ENCODE results near the gene ASB6. TPM values are rescaled to one million over a fixed set of nuclear protein-coding genes. Genes with fewer than 3 reads are reported as not detected.

ASB6 gene
- polyA plus RNA-seq, 1 of the 3 experiments (the other 2 are of a cell fraction), result 35.9 TPM

DNA sequence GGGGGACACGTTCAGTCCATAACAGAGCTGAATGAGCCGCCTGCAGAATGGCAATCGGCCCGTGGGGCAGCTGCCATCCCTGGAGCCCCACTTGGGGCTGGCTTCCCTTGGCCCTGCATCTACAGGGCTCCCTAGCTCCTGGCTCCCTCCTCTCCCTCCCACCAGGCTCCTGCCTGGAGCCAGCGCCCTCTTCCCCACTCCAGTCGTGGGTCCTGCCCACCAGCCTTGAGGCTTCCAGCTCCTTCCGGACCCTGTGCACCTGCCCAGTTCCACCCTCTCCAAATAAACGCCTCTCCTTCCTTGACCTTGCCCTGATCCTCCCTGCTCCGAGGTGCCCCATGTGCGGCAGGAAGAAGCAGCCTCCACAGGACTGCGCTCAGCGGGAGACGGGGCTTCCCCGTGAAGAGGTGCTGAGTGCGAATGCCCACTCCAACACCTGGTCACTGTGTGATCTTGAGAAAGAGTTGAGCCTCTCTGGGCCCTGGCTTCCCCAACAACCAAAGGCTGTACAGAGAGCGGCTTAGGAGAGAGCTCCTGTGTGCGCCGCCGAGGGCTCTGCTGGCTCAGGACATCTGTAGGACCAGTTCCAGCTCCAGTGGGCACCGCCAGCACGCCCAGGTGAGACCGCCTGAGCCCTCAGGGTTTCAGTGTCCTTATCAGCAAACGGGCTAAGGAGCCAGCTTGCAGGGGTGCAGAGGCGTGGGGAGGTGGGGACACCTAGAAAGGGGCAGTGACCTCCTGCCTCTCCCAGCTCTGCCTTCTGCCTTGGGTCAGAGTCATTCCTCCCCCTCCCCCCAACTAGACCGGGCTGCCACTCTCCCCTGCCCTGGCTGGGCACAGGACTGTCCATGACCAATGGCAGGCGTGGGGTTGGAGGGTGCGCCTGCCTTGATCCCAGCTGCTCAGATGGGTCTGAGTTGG lies 33.1 kb downstream of the ASB6 start:
- CTCF ChIA-PET, result interaction anchor here (0.6 to 15.6 kb wide), 11 partner anchors 12 to 478 kb away, joined by 3 to 235 read pairs (median 4); partner anchors contain the start of gene IER5L
- no peak for DNase-seq
- Histone ChIP-seq H3K27ac (ENCODE audit: low read depth in 2 of 2, low read length in 1 of 2) (no peak overlapping the region), H2AFZ (ENCODE audit: low read depth) (no peak overlapping the region), H3K9me2 (no peaks in the 10 kb centered on the region), H3K4me2 (no peak overlapping the region), H3K79me2 (ENCODE audit: insufficient read depth) (no peaks in the 10 kb centered on the region), H3K9ac (no peak overlapping the region), H3K36me3 (replicated peaks in 1 of 2; ENCODE audit: control insufficient read depth in 1 of 2, insufficient read depth in 2 of 2, low read length in 1 of 2) (no peaks in the 10 kb centered on the region), H3K4me3 (ENCODE audit: low read depth in 2 of 2, low read length in 1 of 2) (no peak overlapping the region), H3K9me3 (no peaks in the 10 kb centered on the region), H3K27me3 (ENCODE audit: insufficient read depth) (no peaks in the 10 kb centered on the region), H3F3A (replicated peaks; ENCODE audit: insufficient read depth) (peaks cover 6% of the 10 kb centered on the region), H4K20me1 (ENCODE audit: insufficient read depth) (no peaks in the 10 kb centered on the region), H3K4me1 (ENCODE audit: control insufficient read depth in 1 of 2, insufficient read depth in 2 of 2, low read depth in 1 of 2, low read length in 1 of 2) (peaks cover 4 to 25% of the 10 kb centered on the region in 2 experiments; a peak in 2 of 4 replicates)
- POLR2A ChIA-PET, result interaction anchor here (1.1 to 2.1 kb wide), 5 partner anchors 31 to 434 kb away, joined by 3 to 10 read pairs (median 4); partner anchors contain the start of gene IER5L
- 84% methylated on average over 22 of the region's 27 CpGs for WGBS (ENCODE audit: low lambda C conversion rate)
- no peak for TF ChIP-seq TEAD4 (IDR thresholded peaks at IDR 0.05; ENCODE audit: borderline replicate concordance, insufficient read depth)
- TF ChIP-seq, protein P1, sequence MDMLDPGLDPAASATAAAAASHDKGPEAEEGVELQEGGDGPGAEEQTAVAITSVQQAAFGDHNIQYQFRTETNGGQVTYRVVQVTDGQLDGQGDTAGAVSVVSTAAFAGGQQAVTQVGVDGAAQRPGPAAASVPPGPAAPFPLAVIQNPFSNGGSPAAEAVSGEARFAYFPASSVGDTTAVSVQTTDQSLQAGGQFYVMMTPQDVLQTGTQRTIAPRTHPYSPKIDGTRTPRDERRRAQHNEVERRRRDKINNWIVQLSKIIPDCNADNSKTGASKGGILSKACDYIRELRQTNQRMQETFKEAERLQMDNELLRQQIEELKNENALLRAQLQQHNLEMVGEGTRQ (IDR thresholded peaks at IDR 0.05; ENCODE audit: borderline replicate concordance, low read depth, low read length), result no peak
- TF ChIP-seq, protein P2, sequence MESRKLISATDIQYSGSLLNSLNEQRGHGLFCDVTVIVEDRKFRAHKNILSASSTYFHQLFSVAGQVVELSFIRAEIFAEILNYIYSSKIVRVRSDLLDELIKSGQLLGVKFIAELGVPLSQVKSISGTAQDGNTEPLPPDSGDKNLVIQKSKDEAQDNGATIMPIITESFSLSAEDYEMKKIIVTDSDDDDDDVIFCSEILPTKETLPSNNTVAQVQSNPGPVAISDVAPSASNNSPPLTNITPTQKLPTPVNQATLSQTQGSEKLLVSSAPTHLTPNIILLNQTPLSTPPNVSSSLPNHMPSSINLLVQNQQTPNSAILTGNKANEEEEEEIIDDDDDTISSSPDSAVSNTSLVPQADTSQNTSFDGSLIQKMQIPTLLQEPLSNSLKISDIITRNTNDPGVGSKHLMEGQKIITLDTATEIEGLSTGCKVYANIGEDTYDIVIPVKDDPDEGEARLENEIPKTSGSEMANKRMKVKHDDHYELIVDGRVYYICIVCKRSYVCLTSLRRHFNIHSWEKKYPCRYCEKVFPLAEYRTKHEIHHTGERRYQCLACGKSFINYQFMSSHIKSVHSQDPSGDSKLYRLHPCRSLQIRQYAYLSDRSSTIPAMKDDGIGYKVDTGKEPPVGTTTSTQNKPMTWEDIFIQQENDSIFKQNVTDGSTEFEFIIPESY (IDR thresholded peaks at IDR 0.05; ENCODE audit: borderline replicate concordance, low read depth), result no peak
- no peak for TF ChIP-seq SMC3 (IDR thresholded peaks at IDR 0.05; ENCODE audit: low read depth, low read length)
- TF ChIP-seq CHD2 (IDR thresholded peaks at IDR 0.05; ENCODE audit: low read length, partially characterized antibody), result no peak
- TF ChIP-seq, protein P3, sequence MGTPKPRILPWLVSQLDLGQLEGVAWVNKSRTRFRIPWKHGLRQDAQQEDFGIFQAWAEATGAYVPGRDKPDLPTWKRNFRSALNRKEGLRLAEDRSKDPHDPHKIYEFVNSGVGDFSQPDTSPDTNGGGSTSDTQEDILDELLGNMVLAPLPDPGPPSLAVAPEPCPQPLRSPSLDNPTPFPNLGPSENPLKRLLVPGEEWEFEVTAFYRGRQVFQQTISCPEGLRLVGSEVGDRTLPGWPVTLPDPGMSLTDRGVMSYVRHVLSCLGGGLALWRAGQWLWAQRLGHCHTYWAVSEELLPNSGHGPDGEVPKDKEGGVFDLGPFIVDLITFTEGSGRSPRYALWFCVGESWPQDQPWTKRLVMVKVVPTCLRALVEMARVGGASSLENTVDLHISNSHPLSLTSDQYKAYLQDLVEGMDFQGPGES (IDR thresholded peaks at IDR 0.05; ENCODE audit: low read depth, low read length), result no peak
- no peak for TF ChIP-seq ELF1 (IDR thresholded peaks at IDR 0.05)
- TF ChIP-seq TCF12 (IDR thresholded peaks at IDR 0.05), result no peak
- TF ChIP-seq EZH2phosphoT487 (IDR thresholded peaks at IDR 0.05; ENCODE audit: borderline replicate concordance, low read depth), result no peak
- TF ChIP-seq EP300 (IDR thresholded peaks at IDR 0.05; ENCODE audit: borderline replicate concordance in 1 of 2, low read depth in 1 of 2, low read length in 1 of 2), result no peak
- TF ChIP-seq GABPA (IDR thresholded peaks at IDR 0.05; ENCODE audit: low read depth), result no peak
- TF ChIP-seq MXI1 (IDR thresholded peaks at IDR 0.05; ENCODE audit: low read depth, low read length), result no peak
- no peak for TF ChIP-seq GATA2 (CRISPR knock-in tag; IDR thresholded peaks at IDR 0.05)
- no peak for TF ChIP-seq TAF1 (IDR thresholded peaks at IDR 0.05; ENCODE audit: borderline replicate concordance, low read depth, low read length)
- TF ChIP-seq, protein P4, sequence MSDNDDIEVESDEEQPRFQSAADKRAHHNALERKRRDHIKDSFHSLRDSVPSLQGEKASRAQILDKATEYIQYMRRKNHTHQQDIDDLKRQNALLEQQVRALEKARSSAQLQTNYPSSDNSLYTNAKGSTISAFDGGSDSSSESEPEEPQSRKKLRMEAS (IDR thresholded peaks at IDR 0.05; ENCODE audit: low read depth), result no peak
- TF ChIP-seq FOXJ3 (CRISPR knock-in tag; IDR thresholded peaks at IDR 0.05), result no peak
- TF ChIP-seq, protein P5, sequence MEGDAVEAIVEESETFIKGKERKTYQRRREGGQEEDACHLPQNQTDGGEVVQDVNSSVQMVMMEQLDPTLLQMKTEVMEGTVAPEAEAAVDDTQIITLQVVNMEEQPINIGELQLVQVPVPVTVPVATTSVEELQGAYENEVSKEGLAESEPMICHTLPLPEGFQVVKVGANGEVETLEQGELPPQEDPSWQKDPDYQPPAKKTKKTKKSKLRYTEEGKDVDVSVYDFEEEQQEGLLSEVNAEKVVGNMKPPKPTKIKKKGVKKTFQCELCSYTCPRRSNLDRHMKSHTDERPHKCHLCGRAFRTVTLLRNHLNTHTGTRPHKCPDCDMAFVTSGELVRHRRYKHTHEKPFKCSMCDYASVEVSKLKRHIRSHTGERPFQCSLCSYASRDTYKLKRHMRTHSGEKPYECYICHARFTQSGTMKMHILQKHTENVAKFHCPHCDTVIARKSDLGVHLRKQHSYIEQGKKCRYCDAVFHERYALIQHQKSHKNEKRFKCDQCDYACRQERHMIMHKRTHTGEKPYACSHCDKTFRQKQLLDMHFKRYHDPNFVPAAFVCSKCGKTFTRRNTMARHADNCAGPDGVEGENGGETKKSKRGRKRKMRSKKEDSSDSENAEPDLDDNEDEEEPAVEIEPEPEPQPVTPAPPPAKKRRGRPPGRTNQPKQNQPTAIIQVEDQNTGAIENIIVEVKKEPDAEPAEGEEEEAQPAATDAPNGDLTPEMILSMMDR (IDR thresholded peaks at IDR 0.05), result no peak
- no peak for TF ChIP-seq JUND (IDR thresholded peaks at IDR 0.05)
- TF ChIP-seq SIN3A (IDR thresholded peaks at IDR 0.05; ENCODE audit: borderline replicate concordance, low read depth, low read length), result no peak
- TF ChIP-seq NRF1 (IDR thresholded peaks at IDR 0.05; ENCODE audit: low read depth, low read length), result no peak
